Nephron progenitor cell (in vitro differentiated cells): ENCODE results near the gene MLXIPL.

Experiments used
- DNase-seq: peaks from one replicate; pipeline ENCODE4 v3.0.0; 2021
- H3K27ac Mint-ChIP-seq: 2 replicates; pipeline ENCODE4 v1.8.0; 2021; ENCODE audit warnings: mild to moderate bottlenecking, moderate library complexity, mixed read lengths
- H3K27me3 Mint-ChIP-seq: 2 replicates; pipeline ENCODE4 v1.8.0; 2021; ENCODE audit warnings: mild to moderate bottlenecking, low read depth, mixed read lengths; ENCODE audit not compliant: poor library complexity
- H3K36me3 Mint-ChIP-seq: 2 replicates; pipeline ENCODE4 v1.8.0; 2021; ENCODE audit warnings: low read depth, mixed read lengths
- H3K4me1 Mint-ChIP-seq: 2 replicates; pipeline ENCODE4 v1.8.0; 2021; ENCODE audit warnings: mixed read lengths
- H3K4me3 Mint-ChIP-seq: 2 replicates; pipeline ENCODE4 v1.8.0; 2021; ENCODE audit warnings: mild to moderate bottlenecking, moderate library complexity, mixed read lengths
- H3K9me3 Mint-ChIP-seq: 2 replicates; pipeline ENCODE4 v1.8.0; 2021; ENCODE audit warnings: mild to moderate bottlenecking, moderate library complexity, mixed read lengths
- TF ChIP-seq, protein P1 (sequence below): fragments of 200-600 bp; sonication (generic); IDR thresholded peaks from 2 replicates; pipeline ENCODE4 v1.5.0; 2021; ENCODE audit warnings: antibody characterized with exemption

Gene MLXIPL

DNA sequence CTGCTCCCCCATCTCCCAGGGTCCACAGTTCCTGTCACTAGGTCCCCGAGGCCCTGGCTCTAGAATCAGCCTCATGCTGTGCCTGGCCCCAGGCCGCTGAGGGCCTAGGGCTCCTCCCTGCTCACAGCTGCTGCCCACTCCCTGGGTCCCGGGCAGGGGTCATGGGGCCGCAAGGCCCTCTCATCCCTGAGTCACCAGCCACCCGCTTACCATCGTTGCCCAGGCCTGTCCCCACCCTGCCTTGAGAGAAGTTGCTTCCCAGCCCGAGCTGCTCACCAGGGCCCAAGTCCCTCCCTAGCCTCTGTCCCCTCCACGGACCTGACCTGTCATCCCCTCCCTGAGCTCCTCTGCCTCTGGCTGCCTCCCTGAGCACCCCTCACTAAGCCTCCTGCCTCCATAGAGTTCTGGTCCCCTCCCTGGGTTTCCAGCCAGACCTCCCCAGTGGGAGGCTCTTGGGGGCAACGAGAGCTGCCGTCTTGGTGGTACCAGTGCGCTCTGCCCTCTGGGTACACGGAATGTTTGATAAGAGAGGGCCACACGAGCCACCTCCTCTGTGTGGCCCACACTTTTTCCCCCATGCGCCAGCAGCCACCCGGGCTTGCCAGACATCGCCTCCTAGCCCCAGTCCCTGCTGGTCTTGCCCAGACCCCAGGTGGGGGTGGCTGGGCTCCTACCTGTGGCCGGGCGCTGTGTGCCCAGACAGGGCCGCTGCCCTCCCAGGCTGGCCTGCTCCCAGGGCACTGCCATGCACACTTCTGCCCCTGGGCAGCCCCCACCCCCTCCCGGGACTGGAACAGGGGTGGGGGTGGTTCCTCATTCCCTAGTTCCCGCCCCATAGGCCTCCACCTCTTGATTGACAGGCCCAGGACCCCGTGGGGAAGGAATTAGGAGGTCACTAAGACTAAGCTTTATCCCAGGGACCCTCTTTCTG, 21.3 kb downstream of the MLXIPL start:
- TF ChIP-seq, protein P1, sequence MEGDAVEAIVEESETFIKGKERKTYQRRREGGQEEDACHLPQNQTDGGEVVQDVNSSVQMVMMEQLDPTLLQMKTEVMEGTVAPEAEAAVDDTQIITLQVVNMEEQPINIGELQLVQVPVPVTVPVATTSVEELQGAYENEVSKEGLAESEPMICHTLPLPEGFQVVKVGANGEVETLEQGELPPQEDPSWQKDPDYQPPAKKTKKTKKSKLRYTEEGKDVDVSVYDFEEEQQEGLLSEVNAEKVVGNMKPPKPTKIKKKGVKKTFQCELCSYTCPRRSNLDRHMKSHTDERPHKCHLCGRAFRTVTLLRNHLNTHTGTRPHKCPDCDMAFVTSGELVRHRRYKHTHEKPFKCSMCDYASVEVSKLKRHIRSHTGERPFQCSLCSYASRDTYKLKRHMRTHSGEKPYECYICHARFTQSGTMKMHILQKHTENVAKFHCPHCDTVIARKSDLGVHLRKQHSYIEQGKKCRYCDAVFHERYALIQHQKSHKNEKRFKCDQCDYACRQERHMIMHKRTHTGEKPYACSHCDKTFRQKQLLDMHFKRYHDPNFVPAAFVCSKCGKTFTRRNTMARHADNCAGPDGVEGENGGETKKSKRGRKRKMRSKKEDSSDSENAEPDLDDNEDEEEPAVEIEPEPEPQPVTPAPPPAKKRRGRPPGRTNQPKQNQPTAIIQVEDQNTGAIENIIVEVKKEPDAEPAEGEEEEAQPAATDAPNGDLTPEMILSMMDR, result no peak
- H3K4me3 Mint-ChIP-seq, result no peak overlapping the region
- peaks cover 19% of the 10 kb centered on the region for H3K27me3 Mint-ChIP-seq
- H3K27ac Mint-ChIP-seq, result peak overlapping the region; percentile 39
- no peaks in the 10 kb centered on the region for H3K9me3 Mint-ChIP-seq
- H3K36me3 Mint-ChIP-seq, result no peaks in the 10 kb centered on the region
- H3K4me1 Mint-ChIP-seq, result peaks cover 11% of the 10 kb centered on the region
- DNase-seq, result no peak

DNA sequence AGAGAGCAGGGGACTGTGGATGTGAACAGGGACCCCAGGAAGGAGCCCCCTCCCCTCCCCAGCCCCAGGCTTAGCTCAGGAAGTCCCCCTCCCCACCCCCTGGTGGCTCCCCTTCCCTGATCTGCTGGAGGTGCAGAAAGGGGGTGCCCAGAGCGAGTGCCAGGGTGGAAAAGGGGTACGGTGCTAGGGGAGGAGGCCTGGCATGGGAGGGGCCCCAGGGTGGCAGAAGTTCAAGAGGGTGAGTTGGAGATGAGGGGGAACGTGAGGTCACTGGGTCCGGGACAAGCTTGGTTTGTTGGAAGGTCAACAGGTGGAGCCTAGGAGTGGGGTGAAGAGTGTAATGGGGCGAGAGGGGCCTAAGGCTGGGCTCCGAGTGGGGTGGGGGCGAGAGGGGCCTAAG, 24.4 kb downstream of the MLXIPL start:
- Mint-ChIP-seq H3K9me3 (no peaks in the 10 kb centered on the region), H3K4me1 (peaks cover 10% of the 10 kb centered on the region), H3K36me3 (no peaks in the 10 kb centered on the region), H3K4me3 (no peak overlapping the region), H3K27me3 (peaks cover 12% of the 10 kb centered on the region), H3K27ac (no peak overlapping the region)
- TF ChIP-seq, protein P1, result no peak
- DNase-seq, result no peak

DNA sequence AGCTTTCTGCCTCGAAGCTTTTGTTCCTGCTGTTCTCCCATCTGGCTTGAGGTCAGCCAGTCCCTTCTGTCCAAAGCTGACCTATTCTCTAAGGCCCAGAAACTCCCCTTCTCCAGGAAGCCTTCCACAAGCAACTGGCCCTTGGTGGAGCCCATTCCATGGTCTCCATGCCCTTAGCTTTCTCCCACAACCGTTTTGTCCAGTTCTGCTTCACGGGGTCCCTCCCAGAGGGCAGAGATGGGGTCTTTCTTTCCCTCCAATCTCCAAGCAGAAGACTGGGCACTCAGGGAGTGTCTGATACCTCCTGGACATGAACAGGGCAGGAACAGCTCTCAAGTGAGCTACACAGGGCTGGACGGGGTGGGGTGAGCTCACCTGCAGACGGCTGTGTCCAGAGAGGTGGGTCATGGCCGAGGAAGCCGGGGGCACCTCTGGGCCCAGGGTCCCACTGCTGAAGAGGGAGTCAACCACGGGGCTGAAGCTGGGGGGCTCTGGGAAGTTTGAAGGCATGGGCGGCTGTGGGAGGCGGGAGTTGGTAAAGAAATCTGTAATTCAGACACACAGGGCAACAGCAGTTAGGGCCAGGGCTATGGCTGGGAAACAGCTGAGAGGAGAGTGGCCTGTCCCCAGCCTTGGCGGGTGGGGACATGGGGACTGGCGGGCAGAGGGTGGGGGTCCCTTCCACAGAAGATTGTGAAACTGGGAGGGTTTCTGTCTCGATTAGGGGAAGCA, 25.0 kb downstream of the MLXIPL start:
- Mint-ChIP-seq H3K9me3 (no peaks in the 10 kb centered on the region), H3K27me3 (peaks cover 12% of the 10 kb centered on the region), H3K4me3 (no peak overlapping the region), H3K27ac (no peak overlapping the region), H3K36me3 (no peaks in the 10 kb centered on the region), H3K4me1 (peaks cover 10% of the 10 kb centered on the region)
- no peak for DNase-seq
- TF ChIP-seq, protein P1, result no peak

DNA sequence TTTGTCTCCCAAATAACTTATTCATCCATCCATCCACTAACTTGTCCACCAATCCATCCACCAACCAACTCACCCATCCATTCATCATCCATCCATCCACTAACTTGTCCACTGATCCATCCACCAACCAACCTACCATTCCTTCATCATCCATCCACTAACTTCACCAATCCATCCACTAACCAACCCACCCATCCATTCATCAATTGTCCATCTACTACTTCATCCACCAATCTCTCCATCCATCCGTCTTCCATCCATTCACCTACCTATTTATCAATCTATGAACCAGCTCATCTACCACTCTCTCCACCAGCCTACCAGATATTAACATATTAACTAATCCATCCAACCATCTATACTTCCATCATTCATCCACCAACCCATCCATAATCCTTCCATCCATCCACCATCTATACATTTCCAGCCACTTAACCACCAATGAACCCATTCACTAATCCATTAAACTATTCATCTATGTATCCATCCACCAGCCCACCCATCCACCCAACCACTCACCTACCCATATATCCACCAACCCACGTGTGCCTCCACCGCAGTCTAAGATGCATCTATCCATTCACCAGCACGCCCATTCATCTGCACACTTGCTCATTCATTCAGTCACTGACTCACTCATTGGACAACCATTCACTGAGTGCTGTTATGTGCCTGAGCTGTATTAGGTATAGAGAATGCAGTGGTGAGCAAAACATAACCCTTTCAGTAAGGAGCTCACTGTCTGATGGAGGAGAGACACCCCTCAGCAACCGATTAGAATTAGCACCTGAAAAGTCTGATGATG, 26.1 kb downstream of the MLXIPL start:
- no peak overlapping the region for H3K27ac Mint-ChIP-seq
- no peak overlapping the region for H3K4me3 Mint-ChIP-seq
- H3K4me1 Mint-ChIP-seq, result peaks cover 10% of the 10 kb centered on the region
- H3K9me3 Mint-ChIP-seq, result no peaks in the 10 kb centered on the region
- TF ChIP-seq, protein P1, result no peak
- no peaks in the 10 kb centered on the region for H3K36me3 Mint-ChIP-seq
- no peak for DNase-seq
- H3K27me3 Mint-ChIP-seq, result peaks cover 13% of the 10 kb centered on the region

DNA sequence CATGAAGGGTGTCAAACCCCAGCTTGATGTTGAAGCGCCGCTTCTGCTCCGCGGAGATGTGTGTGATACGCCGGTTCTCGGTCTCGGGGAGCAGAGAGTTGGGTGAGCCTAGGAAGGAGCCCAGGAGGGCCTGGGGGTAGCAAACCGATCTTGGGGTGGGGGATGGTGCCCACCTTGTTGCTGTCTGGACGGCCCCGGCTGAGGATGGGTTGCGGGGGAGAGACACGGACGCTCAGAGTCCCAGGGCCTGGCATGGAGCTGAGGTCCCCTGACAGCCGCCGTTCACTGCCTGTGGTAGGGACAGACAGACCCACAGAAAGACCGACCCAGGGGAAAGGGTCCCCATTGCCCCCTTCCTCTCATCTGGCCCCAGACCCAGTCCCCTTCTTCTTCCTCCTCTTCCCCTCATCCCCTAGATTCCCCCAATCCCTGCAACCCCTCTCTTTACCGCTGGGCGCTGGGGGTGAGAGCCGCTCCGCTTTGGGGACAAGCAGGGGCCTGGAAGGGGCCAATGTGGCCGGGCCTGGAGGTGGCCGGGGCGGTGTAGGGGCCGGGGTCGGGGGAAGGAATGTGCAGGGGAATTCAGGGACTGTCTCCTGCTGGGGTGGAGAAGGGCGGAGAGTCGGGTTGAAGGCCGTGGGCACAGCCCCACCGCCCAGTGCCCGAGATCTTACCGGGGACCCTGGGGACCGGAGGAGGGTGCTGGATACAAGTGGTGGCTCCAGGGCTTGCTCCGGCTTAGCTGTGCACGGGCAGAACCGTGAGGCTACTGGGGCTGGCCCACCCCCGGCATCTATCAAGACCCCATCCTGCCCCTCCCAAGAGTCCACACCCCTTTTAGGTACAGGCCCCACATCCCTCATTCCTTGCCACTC, 27.9 kb downstream of the MLXIPL start:
- no peak overlapping the region for H3K27ac Mint-ChIP-seq

More for the DNA sequence above, 27.9 kb downstream of the MLXIPL start:
- peaks cover 6% of the 10 kb centered on the region for H3K4me1 Mint-ChIP-seq
- DNase-seq, result no peak
- peaks cover 17% of the 10 kb centered on the region for H3K27me3 Mint-ChIP-seq
- no peaks in the 10 kb centered on the region for H3K9me3 Mint-ChIP-seq
- H3K36me3 Mint-ChIP-seq, result no peaks in the 10 kb centered on the region
- TF ChIP-seq, protein P1, result no peak
- H3K4me3 Mint-ChIP-seq, result no peak overlapping the region
